ENCODE measurements around the gene C1orf52. TPM values are rescaled to one million over a fixed set of nuclear protein-coding genes. Genes with fewer than 3 reads are reported as not detected.

Gene C1orf52
- total and polyA plus RNA-seq, 9 of the 15 experiments (the other 6 are each of a cell fraction or from before 2014, with no cell fraction given) = 17.0 to 38.5 (median 33.0) TPM

- TF ChIP-seq ZKSCAN8 (CRISPR knock-in tag; IDR thresholded peaks at IDR 0.05) (no peak), ZNF444 (CRISPR knock-in tag; IDR thresholded peaks at IDR 0.05) (no peak), ASH1L (IDR thresholded peaks at IDR 0.05; ENCODE audit: borderline replicate concordance, low read depth, partially characterized antibody) (no peak), HDAC2 (IDR thresholded peaks at IDR 0.05) (peak; percentile 12; the same call in 1 of the 2 replicates), PCBP2 (IDR thresholded peaks at IDR 0.05; ENCODE audit: low read depth, low read length, poor library complexity, severe bottlenecking) (no peak), GABPB2 (CRISPR knock-in tag; conservative IDR thresholded peaks at IDR 0.05) (no peak), ETS1 (conservative IDR thresholded peaks at IDR 0.05; ENCODE audit: control insufficient read depth, low read depth, low read length) (peak; percentile 19; the same call in 1 of the 2 replicates), FIP1L1 (IDR thresholded peaks at IDR 0.05; ENCODE audit: low read depth, low read length, poor library complexity, severe bottlenecking) (peak; percentile 76), SIN3B (IDR thresholded peaks at IDR 0.05; ENCODE audit: low read depth) (peak; percentile 59), ATF7 (IDR thresholded peaks at IDR 0.05) (peak; percentile 69; the same call in 1 of the 2 replicates), ARID3B (CRISPR knock-in tag; IDR thresholded peaks at IDR 0.05; ENCODE audit: borderline replicate concordance) (peak; percentile 84; the same call in 1 of the 2 replicates), RBM25 (IDR thresholded peaks at IDR 0.05; ENCODE audit: low read depth, low read length, severe bottlenecking) (peak; percentile 95), SIX5 (IDR thresholded peaks at IDR 0.05; ENCODE audit: borderline replicate concordance in 1 of 2, insufficient read depth in 1 of 2, low read depth in 1 of 2, low read length in 2 of 2) (no peak), CLOCK (CRISPR knock-in tag; IDR thresholded peaks at IDR 0.05; ENCODE audit: borderline replicate concordance) (no peak), CREB5 (CRISPR knock-in tag; IDR thresholded peaks at IDR 0.05) (no peak)
Observed at GRCh38 chr1:85200463-85201339, 58.8 kb downstream of the C1orf52 start, which contains the start of gene SYDE2 (continued).
